GM06990 (cell line): ENCODE measurements around the gene NPTXR.

ENCODE experiments used
- DNase-seq: peaks from one replicate; pipeline ENCODE4 v3.0.0-alpha.2; 2011; ENCODE audit not compliant: insufficient read length; ENCODE audit errors: extremely low read depth
- H3K27me3 ChIP-seq: replicated peaks from 2 replicates; pipeline ENCODE4 v1.6.0; 2011; ENCODE audit warnings: low read length; ENCODE audit not compliant: control insufficient read depth, insufficient read depth
- H3K36me3 ChIP-seq: 2 replicates; pipeline ENCODE4 v1.5.1; 2011; ENCODE audit warnings: low read length; ENCODE audit not compliant: control insufficient read depth, insufficient read depth
- H3K4me3 ChIP-seq: replicated peaks from 2 replicates; pipeline ENCODE4 v1.5.1; 2011; ENCODE audit warnings: low read depth, mild to moderate bottlenecking, control low read depth, low read length
- TF ChIP-seq, protein P1 (sequence below): IDR thresholded peaks from 2 replicates; pipeline ENCODE4 v1.5.1; 2011; ENCODE audit warnings: low read length, control low read depth, mild to moderate bottlenecking, inconsistent platforms; ENCODE audit not compliant: insufficient read depth, poor library complexity, severe bottlenecking

The NPTXR gene

DNA sequence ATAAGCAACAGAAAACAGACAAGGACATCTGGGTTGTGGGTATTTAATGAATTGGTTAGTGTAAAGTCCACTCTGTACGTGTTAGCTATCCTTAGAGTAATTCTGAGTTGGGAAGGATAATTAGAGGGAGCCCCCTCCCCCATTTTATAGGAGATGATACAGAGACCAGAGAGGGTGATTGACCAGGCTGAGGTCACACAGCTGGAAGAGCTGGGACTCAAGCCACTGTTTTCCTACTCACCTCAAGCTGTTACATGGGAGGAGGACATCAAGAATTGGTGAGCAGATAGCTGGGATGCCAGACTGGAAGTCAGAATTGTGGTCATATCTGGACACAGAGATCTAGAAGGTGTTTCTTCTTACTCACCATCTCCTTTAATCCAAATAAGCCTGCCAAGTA lies 8.7 kb upstream of the NPTXR start:
- Histone ChIP-seq H3K4me3 (no peak overlapping the region), H3K36me3 (no peaks in the 10 kb centered on the region), H3K27me3 (peaks cover 1% of the 10 kb centered on the region; the same call in 1 of the 2 replicates)
- TF ChIP-seq, protein P1, sequence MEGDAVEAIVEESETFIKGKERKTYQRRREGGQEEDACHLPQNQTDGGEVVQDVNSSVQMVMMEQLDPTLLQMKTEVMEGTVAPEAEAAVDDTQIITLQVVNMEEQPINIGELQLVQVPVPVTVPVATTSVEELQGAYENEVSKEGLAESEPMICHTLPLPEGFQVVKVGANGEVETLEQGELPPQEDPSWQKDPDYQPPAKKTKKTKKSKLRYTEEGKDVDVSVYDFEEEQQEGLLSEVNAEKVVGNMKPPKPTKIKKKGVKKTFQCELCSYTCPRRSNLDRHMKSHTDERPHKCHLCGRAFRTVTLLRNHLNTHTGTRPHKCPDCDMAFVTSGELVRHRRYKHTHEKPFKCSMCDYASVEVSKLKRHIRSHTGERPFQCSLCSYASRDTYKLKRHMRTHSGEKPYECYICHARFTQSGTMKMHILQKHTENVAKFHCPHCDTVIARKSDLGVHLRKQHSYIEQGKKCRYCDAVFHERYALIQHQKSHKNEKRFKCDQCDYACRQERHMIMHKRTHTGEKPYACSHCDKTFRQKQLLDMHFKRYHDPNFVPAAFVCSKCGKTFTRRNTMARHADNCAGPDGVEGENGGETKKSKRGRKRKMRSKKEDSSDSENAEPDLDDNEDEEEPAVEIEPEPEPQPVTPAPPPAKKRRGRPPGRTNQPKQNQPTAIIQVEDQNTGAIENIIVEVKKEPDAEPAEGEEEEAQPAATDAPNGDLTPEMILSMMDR = no peak
- no peak for DNase-seq

DNA sequence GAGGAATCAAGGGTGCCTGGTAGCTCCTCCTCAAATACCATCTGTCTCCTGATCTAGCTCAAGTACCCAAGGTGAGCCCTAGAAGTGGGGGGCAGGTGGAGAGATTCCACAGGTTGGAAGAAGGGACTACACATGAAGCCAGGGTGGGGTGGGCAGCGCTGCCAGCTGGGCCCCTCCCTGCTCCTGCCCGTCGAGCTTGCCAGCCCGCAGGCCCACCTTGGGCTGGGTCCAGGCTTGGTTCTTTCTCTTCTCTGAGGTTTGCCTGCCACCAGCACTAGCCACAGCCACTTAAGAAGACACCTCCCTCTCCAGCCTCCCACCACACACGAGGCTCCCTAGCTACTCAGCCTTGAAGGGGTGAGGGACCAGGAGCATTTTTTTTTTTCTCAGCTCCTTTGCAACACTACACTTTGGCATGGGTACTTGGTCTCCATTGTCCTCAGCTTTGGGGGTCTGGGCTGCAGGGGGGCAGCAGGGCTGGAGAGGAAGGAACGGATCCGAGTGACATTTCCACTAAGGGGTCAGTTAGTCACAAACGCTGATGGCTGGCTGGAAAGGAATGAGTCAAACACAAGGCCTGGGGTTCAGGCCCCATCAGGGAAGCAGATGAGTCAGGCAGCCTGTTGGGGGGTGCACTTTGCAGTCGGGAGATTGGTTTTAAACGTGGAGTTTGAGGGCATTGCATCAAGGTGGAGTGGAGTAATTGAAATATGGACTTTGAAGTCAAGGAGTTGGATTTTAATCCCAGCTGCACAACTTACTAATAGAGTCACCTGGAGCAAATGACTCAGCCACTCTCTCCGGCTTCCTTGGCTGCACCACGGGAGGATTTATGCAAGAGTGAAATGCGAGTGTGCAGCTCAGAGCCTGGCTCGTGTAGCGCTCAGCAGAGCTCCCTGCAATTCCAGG lies 7.4 kb upstream of the NPTXR start:
- Histone ChIP-seq H3K27me3 (peaks cover 1% of the 10 kb centered on the region), H3K36me3 (no peaks in the 10 kb centered on the region), H3K4me3 (no peak overlapping the region)
- no peak for DNase-seq
- TF ChIP-seq, protein P1 = no peak

DNA sequence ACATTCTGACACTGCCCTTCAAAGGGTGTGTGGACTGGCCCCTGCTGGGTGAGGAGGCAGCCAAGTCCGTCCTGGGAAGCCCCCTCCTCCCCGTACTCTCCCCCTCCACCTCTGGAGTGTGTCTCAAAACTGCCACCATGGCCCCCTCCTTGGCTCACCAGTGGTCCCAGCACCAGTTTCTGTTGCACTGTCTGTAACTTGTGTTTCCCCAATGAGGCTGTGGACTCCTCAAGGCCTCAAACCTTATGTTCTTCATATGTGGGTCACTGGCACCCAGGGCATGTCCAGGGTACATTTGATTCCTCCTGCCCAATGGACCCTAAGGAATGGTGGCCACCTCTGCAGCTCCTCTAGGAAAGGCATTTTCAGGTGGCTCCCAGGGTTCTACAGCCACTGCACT lies 6.6 kb upstream of the NPTXR start:
- H3K27me3 ChIP-seq = peaks cover 2% of the 10 kb centered on the region
- TF ChIP-seq, protein P1 = no peak
- H3K4me3 ChIP-seq = no peak overlapping the region
- H3K36me3 ChIP-seq = no peaks in the 10 kb centered on the region
- DNase-seq = no peak

DNA sequence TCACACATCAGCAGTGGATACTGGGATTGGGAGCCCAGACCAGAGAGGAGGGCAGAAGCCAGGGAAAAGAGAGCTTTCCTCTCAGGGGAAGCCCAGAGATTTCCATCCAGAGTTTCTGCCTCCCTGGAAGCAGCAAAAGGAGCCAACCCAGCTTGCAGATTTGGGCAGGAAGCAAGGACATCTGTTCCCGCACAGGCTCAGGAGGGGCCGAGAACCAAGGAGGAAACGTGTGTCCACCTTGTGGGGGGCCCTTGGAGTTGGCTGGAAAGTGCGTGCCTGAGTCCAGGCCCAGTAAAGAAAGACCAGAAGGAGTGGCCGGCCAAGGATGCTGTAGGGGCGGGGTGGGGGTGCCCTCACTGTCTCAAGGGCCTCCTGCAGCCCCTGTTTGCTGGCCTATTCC lies 6.0 kb upstream of the NPTXR start:
- Histone ChIP-seq H3K36me3 (no peaks in the 10 kb centered on the region), H3K27me3 (peaks cover 5% of the 10 kb centered on the region), H3K4me3 (no peak overlapping the region)
- TF ChIP-seq, protein P1 = no peak
- DNase-seq = no peak

DNA sequence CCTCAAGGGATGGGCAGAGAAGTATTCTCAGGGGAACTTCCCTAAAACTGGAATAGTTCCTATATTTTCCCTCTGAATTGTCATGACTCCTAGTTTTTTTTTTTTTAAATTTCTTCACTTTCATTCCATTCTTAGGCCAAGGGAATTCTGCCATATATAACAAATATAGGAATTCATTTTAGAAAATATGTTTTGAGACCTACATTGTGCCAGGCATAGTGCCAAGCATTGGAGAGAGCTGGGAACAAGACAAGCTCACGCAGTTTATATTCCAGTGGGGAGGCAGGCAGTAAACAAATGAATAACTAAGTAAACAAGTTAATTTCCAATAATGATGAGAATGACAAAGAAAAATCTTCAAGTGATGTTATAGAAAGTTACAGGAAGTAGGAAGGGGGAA lies 2.6 kb upstream of the NPTXR start:
- TF ChIP-seq, protein P1 = no peak
- H3K36me3 ChIP-seq = no peaks in the 10 kb centered on the region
- no peak overlapping the region for H3K4me3 ChIP-seq
- peaks cover 5% of the 10 kb centered on the region for H3K27me3 ChIP-seq
- DNase-seq = no peak
